A549 treated with dexamethasone at 1 μM for 4 hours (cell line): ENCODE results near the gene SLC38A11. TPM values are rescaled to one million over a fixed set of nuclear protein-coding genes. Genes with fewer than 3 reads are reported as not detected.

ENCODE experiments used
- total RNA-seq: library from RNA; stranded (reverse); fragments of 200-300 nt; extraction: Qiagen RNA extraction; gene quantifications from 5 replicates; pipeline ENCODE4 v1.2.3, GENCODE V29; 2022

Gene SLC38A11
- 0.05 to 0.14 TPM (median 0.10 TPM) in 4 of 5 replicates, not detected in the other for total RNA-seq

GRCh38 chr2:164954954-164955701, at the start of gene SLC38A11:
Gene SLC38A11 (minus strand): TSS chr2:164955525. CDS start chr2:164955247, 278 bp downstream.

Other genes starting within 250 kb of the SLC38A11 start
- gene COBLL1, start 113.7 kb downstream of the SLC38A11 start, total RNA-seq = 4.5 to 6.9 TPM (median 6.0 TPM) in 5 replicates
- 0.01 to 0.02 TPM (median 0.02 TPM) in 3 of 5 replicates, not detected in the others for gene SCN3A, start 248.5 kb upstream of the SLC38A11 start, total RNA-seq